MM.1S (cell line): ENCODE data around the gene CHCHD10.

Experiments
- DNase-seq: peaks from one replicate; pipeline ENCODE4 v3.0.0-alpha.2; 2015
- H2AFZ ChIP-seq: fragments of 300-600 bp; sonication (generic); 2 replicates; pipeline ENCODE4 v1.6.0; 2016; ENCODE audit warnings: antibody characterized with exemption, low read length
- H3F3A ChIP-seq: fragments of 300-600 bp; sonication (generic); 2 replicates; pipeline ENCODE4 v1.6.1; 2016; ENCODE audit warnings: mild to moderate bottlenecking, antibody characterized with exemption, low read length, moderate library complexity, mixed read lengths; ENCODE audit not compliant: insufficient read depth
- H3K27ac ChIP-seq: fragments of 300-600 bp; sonication (generic); 2 replicates; pipeline ENCODE4 v1.5.1; 2016; ENCODE audit warnings: mild to moderate bottlenecking, low read length
- H3K27me3 ChIP-seq: fragments of 300-600 bp; sonication (generic); replicated peaks from 2 replicates; pipeline ENCODE4 v1.6.0; 2016; ENCODE audit warnings: low read length; ENCODE audit not compliant: insufficient read depth
- H3K36me3 ChIP-seq: fragments of 300-600 bp; sonication (generic); replicated peaks from 2 replicates; pipeline ENCODE4 v1.6.1; 2016; ENCODE audit warnings: mild to moderate bottlenecking, low read length, mixed read lengths; ENCODE audit not compliant: insufficient read depth
- H3K4me1 ChIP-seq: fragments of 300-600 bp; sonication (generic); 2 replicates; pipeline ENCODE4 v1.6.1; 2016; ENCODE audit warnings: low read length, mixed read lengths
- H3K4me2 ChIP-seq: fragments of 300-600 bp; sonication (generic); 2 replicates; pipeline ENCODE4 v1.6.0; 2016; ENCODE audit warnings: low read depth, low read length
- H3K4me3 ChIP-seq: fragments of 300-600 bp; sonication (generic); 2 replicates; pipeline ENCODE4 v1.5.1; 2016; ENCODE audit warnings: low read length, mixed read lengths
- H3K79me2 ChIP-seq: fragments of 300-600 bp; sonication (generic); 2 replicates; pipeline ENCODE4 v1.6.1; 2016; ENCODE audit warnings: mixed run types, low read length, mixed read lengths
- H3K9ac ChIP-seq: fragments of 300-600 bp; sonication (generic); 2 replicates; pipeline ENCODE4 v1.6.1; 2016; ENCODE audit warnings: low read length, mixed read lengths
- H3K9me2 ChIP-seq: fragments of 300-600 bp; sonication (generic); replicated peaks from 2 replicates; pipeline ENCODE4 v1.6.1; 2016; ENCODE audit warnings: mild to moderate bottlenecking, low read length, mixed read lengths; ENCODE audit not compliant: insufficient read depth
- H3K9me3 ChIP-seq: fragments of 300-600 bp; sonication (generic); replicated peaks from 2 replicates; pipeline ENCODE4 v1.6.1; 2016; ENCODE audit warnings: mild to moderate bottlenecking, low read length, mixed read lengths; ENCODE audit not compliant: insufficient read depth
- H4K20me1 ChIP-seq: fragments of 300-600 bp; sonication (generic); 2 replicates; pipeline ENCODE4 v1.6.1; 2016; ENCODE audit warnings: mild to moderate bottlenecking, low read length, moderate library complexity, mixed read lengths; ENCODE audit not compliant: insufficient read depth
- EZH2 ChIP-seq: fragments of 300-600 bp; sonication (generic); optimal IDR thresholded peaks from 2 replicates; pipeline ENCODE3; 2017; ENCODE audit warnings: low read depth, mild to moderate bottlenecking, antibody characterized with exemption, low read length, mixed read lengths
- EZH2phosphoT487 ChIP-seq: fragments of 300-600 bp; sonication (generic); IDR thresholded peaks from 2 replicates; pipeline ENCODE4 v1.6.1; 2018; ENCODE audit warnings: antibody characterized with exemption, low read length
- TF ChIP-seq, protein P1 (sequence below): fragments of 300-600 bp; sonication (generic); IDR thresholded peaks from 2 replicates; pipeline ENCODE4 v1.5.1; 2016; ENCODE audit warnings: antibody characterized with exemption, low read length, mixed read lengths

The CHCHD10 gene

DNA sequence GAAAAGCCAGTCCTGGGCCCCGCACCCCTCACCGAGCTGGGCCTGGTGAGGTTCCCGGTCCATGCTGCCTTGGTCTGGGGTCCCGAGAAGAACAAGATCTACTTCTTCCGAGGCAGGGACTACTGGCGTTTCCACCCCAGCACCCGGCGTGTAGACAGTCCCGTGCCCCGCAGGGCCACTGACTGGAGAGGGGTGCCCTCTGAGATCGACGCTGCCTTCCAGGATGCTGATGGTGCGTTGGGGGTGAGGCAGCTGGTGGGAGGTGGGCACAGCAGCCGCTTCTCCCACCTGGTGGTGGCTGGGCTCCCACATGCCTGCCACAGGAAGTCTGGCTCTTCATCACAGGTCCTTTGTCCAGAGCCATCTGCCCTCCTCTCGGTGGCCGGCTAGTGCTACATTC is 14.5 kb upstream of the CHCHD10 start:
- Histone ChIP-seq H3K9ac (no peak overlapping the region), H3K9me3 (no peaks in the 10 kb centered on the region), H3K36me3 (no peaks in the 10 kb centered on the region), H4K20me1 (no peaks in the 10 kb centered on the region), H3K4me2 (no peak overlapping the region), H3K4me3 (no peak overlapping the region), H3K4me1 (peaks cover 10% of the 10 kb centered on the region; the same call in 1 of the 2 replicates), H3F3A (peaks cover 15% of the 10 kb centered on the region), H3K9me2 (no peaks in the 10 kb centered on the region), H2AFZ (no peak overlapping the region), H3K27me3 (no peaks in the 10 kb centered on the region), H3K27ac (no peak overlapping the region), H3K79me2 (no peaks in the 10 kb centered on the region)
- DNase-seq = no peak
- no peak for TF ChIP-seq EZH2
- no peak for TF ChIP-seq EZH2phosphoT487
- TF ChIP-seq, protein P1, sequence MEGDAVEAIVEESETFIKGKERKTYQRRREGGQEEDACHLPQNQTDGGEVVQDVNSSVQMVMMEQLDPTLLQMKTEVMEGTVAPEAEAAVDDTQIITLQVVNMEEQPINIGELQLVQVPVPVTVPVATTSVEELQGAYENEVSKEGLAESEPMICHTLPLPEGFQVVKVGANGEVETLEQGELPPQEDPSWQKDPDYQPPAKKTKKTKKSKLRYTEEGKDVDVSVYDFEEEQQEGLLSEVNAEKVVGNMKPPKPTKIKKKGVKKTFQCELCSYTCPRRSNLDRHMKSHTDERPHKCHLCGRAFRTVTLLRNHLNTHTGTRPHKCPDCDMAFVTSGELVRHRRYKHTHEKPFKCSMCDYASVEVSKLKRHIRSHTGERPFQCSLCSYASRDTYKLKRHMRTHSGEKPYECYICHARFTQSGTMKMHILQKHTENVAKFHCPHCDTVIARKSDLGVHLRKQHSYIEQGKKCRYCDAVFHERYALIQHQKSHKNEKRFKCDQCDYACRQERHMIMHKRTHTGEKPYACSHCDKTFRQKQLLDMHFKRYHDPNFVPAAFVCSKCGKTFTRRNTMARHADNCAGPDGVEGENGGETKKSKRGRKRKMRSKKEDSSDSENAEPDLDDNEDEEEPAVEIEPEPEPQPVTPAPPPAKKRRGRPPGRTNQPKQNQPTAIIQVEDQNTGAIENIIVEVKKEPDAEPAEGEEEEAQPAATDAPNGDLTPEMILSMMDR = no peak

DNA sequence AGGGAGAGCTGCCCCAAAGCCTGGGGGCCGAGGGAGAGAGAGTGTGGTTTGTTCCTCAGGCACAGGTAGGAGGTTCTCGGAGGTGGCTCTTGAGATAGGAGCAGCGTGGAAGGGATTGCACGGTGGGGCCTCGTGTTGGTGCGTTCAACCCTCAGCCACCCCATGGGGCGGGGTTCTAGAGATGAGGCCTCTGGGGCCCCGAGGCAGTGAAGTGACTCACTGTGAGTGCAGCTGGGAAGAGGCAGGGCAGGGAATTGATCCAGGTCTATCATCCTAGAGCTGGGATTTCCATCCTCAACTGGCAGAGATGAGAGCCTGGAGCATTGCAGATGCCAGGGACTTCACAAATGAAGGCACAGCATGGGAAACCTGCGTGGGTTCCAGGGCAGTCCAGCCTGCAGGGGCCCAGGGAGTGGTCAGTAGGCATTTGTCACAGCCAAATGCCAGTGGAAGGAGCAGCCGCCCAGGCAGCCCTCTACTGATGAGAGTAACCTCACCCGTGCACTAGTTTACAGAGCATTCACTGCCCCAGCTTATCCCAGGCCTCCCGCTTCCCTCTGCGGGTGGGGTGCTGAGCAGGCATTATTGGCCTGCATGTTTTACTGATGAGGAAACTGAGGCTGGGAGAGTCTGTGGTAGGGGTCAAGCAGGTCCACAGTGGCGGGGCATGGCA is 13.9 kb upstream of the CHCHD10 start:
- no peaks in the 10 kb centered on the region for H3K9me3 ChIP-seq
- H4K20me1 ChIP-seq = no peaks in the 10 kb centered on the region
- H3F3A ChIP-seq = peaks cover 10% of the 10 kb centered on the region
- no peak overlapping the region for H3K4me3 ChIP-seq
- no peaks in the 10 kb centered on the region for H3K79me2 ChIP-seq
- H3K4me1 ChIP-seq = peaks cover 10% of the 10 kb centered on the region; the same call in 1 of the 2 replicates
- H3K9ac ChIP-seq = no peak overlapping the region
- TF ChIP-seq EZH2phosphoT487 = no peak
- TF ChIP-seq, protein P1 = no peak
- no peak for TF ChIP-seq EZH2
- H3K27ac ChIP-seq = no peak overlapping the region
- no peaks in the 10 kb centered on the region for H3K27me3 ChIP-seq
- no peak for DNase-seq
- no peaks in the 10 kb centered on the region for H3K9me2 ChIP-seq
- H3K36me3 ChIP-seq = no peaks in the 10 kb centered on the region
- no peak overlapping the region for H3K4me2 ChIP-seq
- H2AFZ ChIP-seq = no peak overlapping the region

DNA sequence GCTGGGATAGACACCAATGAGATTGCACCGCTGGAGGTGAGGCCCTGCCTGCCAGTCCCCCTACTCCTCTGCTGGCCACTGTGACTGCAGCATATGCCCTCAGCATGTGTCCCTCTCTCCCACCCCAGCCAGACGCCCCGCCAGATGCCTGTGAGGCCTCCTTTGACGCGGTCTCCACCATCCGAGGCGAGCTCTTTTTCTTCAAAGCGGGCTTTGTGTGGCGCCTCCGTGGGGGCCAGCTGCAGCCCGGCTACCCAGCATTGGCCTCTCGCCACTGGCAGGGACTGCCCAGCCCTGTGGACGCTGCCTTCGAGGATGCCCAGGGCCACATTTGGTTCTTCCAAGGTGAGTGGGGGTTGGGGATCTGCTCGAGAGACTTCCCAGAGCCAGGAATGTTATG is 13.3 kb upstream of the CHCHD10 start:
- Histone ChIP-seq H3K9ac (no peak overlapping the region), H3K27me3 (no peaks in the 10 kb centered on the region), H3K4me1 (peaks cover 5% of the 10 kb centered on the region; the same call in 1 of the 2 replicates), H3K27ac (no peak overlapping the region), H3K4me3 (no peak overlapping the region), H3F3A (peaks cover 5% of the 10 kb centered on the region), H3K9me3 (no peaks in the 10 kb centered on the region), H3K4me2 (no peak overlapping the region), H2AFZ (no peak overlapping the region), H3K36me3 (no peaks in the 10 kb centered on the region), H3K9me2 (no peaks in the 10 kb centered on the region), H3K79me2 (no peaks in the 10 kb centered on the region), H4K20me1 (no peaks in the 10 kb centered on the region)
- TF ChIP-seq, protein P1 = no peak
- no peak for TF ChIP-seq EZH2
- no peak for TF ChIP-seq EZH2phosphoT487
- no peak for DNase-seq
